ENCODE measurements around the gene IQGAP3. TPM values are rescaled to one million over a fixed set of nuclear protein-coding genes. Genes with fewer than 3 reads are reported as not detected.
"Not testable (repeated sequence)": the region's sequence is repeated elsewhere in the genome, so short reads cannot be mapped to it uniquely, and the experiment has no call there.

Gene IQGAP3
- total RNA-seq, 4 donors from 2014 or later = 0.09 to 13.2 TPM; not detected in 2

GRCh38 chr1:156612666-156613065 lies 40.3 kb upstream of the IQGAP3 start:
- intact Hi-C loops (cut with DNase I; ENCODE audit: low total_unique reads) = no loop called here
- no peaks in the 10 kb centered on the region for H3K27me3 ChIP-seq

GRCh38 chr1:156610072-156610471 lies 37.7 kb upstream of the IQGAP3 start:
- H3K4me1 ChIP-seq; H3K27ac ChIP-seq; intact Hi-C loops (cut with DNase I; ENCODE audit: low total_unique reads); H3K4me3 ChIP-seq; H3K9me3 ChIP-seq; H3K27me3 ChIP-seq; H3K36me3 ChIP-seq; DNase-seq: not testable (repeated sequence)

More at GRCh38 chr1:156612666-156613065, 40.3 kb upstream of the IQGAP3 start:
- no peak for DNase-seq
- no peak overlapping the region for H3K27ac ChIP-seq
- no peaks in the 10 kb centered on the region for H3K9me3 ChIP-seq
- no peak overlapping the region for H3K4me3 ChIP-seq
- no peaks in the 10 kb centered on the region for H3K4me1 ChIP-seq
- no peaks in the 10 kb centered on the region for H3K36me3 ChIP-seq
- TF ChIP-seq CTCF (IDR thresholded peaks at IDR 0.05) (no peak), POLR2A (IDR thresholded peaks at IDR 0.05) (no peak)

GRCh38 chr1:156608981-156609380 lies 36.6 kb upstream of the IQGAP3 start:
- Histone ChIP-seq H3K4me1 (no peaks in the 10 kb centered on the region), H3K4me3 (no peak overlapping the region), H3K36me3 (no peaks in the 10 kb centered on the region), H3K9me3 (no peaks in the 10 kb centered on the region), H3K27me3 (no peaks in the 10 kb centered on the region), H3K27ac (no peak overlapping the region)
- intact Hi-C loops (cut with DNase I; ENCODE audit: low total_unique reads) = loop anchor here (10.0 kb wide), 1 partner anchor 154 kb away; no protein-coding TSS in a partner anchor
- no peak for DNase-seq
- no peak for TF ChIP-seq CTCF (IDR thresholded peaks at IDR 0.05)
- TF ChIP-seq POLR2A (IDR thresholded peaks at IDR 0.05) = no peak

- TF ChIP-seq POLR2A (IDR thresholded peaks at IDR 0.05) (no peak), CTCF (IDR thresholded peaks at IDR 0.05) (peak; percentile 81 to 90 (median 85))
- DNase-seq = peak; percentile 53 to 69
- H3K27me3 ChIP-seq = no peaks in the 10 kb centered on the region
- H3K36me3 ChIP-seq = no peaks in the 10 kb centered on the region
- no peak overlapping the region for H3K27ac ChIP-seq
- H3K4me1 ChIP-seq = no peaks in the 10 kb centered on the region
- H3K4me3 ChIP-seq = no peak overlapping the region
- H3K9me3 ChIP-seq = no peaks in the 10 kb centered on the region
- intact Hi-C loops (cut with DNase I; ENCODE audit: low total_unique reads) = loop anchor here (10.0 kb wide), 1 partner anchor 153 kb away; no protein-coding TSS in a partner anchor
Observed at GRCh38 chr1:156608036-156608674, 35.8 kb upstream of the IQGAP3 start.

- H3K36me3 ChIP-seq, H3K4me3 ChIP-seq, H3K4me1 ChIP-seq, DNase-seq, H3K27ac ChIP-seq, H3K27me3 ChIP-seq, H3K9me3 ChIP-seq: not testable (repeated sequence)
- intact Hi-C loops (cut with DNase I; ENCODE audit: low total_unique reads) = loop anchor here (10.0 kb wide), 1 partner anchor 153 kb away; no protein-coding TSS in a partner anchor
Observed at GRCh38 chr1:156607344-156607743, 35.0 kb upstream of the IQGAP3 start.

- no peak for DNase-seq
- Histone ChIP-seq H3K4me3 (no peak overlapping the region), H3K9me3 (no peaks in the 10 kb centered on the region), H3K27me3 (no peaks in the 10 kb centered on the region), H3K4me1 (peaks cover 0 to 11% of the 10 kb centered on the region in 2 donors), H3K27ac (no peak overlapping the region), H3K36me3 (no peaks in the 10 kb centered on the region)
- no peak for TF ChIP-seq CTCF (IDR thresholded peaks at IDR 0.05)
- no peak for TF ChIP-seq POLR2A (IDR thresholded peaks at IDR 0.05)
- intact Hi-C loops (cut with DNase I; ENCODE audit: low total_unique reads) = loop anchor here (10.0 kb wide), 1 partner anchor 148 kb away; no protein-coding TSS in a partner anchor
Observed at GRCh38 chr1:156602557-156602993, 30.2 kb upstream of the IQGAP3 start.

Data from uterus (tissue), 4 donors.